Endothelial cell of umbilical vein (primary cell): ENCODE measurements around the gene FYCO1. TPM values are rescaled to one million over a fixed set of nuclear protein-coding genes. Genes with fewer than 3 reads are reported as not detected.

Experiments
- BruUV-seq: library from RNA; stranded (reverse); fragments of 400-500 nt; replicated peaks from 2 replicates; lab custom pipeline; 2021; lab: Mats Ljungman, UMichigan
- CTCF ChIA-PET: fragments of 300-600, 350-600 bp; sonication (Branson Sonifier 250); formaldehyde crosslinking; loops from one replicate; lab custom pipeline; 2021; ENCODE audit warnings: antibody characterized with exemption, inconsistent platforms; lab: Charles Lee
- POLR2A ChIA-PET: fragments of 300-600, 350-600 bp; sonication (Branson Sonifier 250); formaldehyde crosslinking; loops from one replicate; lab custom pipeline; 2021; ENCODE audit warnings: antibody characterized with exemption, inconsistent platforms; lab: Charles Lee
- DNase-seq: peaks from one replicate; pipeline ENCODE4 v3.0.0-alpha.2; 2011; ENCODE audit warnings: low read depth, low spot score
- FAIRE-seq: peaks from 2 replicates; lab custom pipeline; 2011; peaks lifted over from hg19 to GRCh38; lab: Jason Lieb, UNC
- H2AFZ ChIP-seq: 2 replicates; pipeline ENCODE4 v1.6.0; 2012; ENCODE audit warnings: low read depth, low read length, control low read depth, inconsistent platforms
- H3K27ac ChIP-seq: 2 replicates; pipeline ENCODE4 v1.5.1; 2011; ENCODE audit warnings: low read depth, mild to moderate bottlenecking, control low read depth, low read length, moderate library complexity; ENCODE audit not compliant: insufficient read depth
- H3K27me3 ChIP-seq, 2 experiments: 2 replicates each; pipeline versions ENCODE4 v1.6.0 to v1.6.1; 2011; ENCODE audit warnings: low read length in 2 of 2, mixed read lengths in 1 of 2; ENCODE audit not compliant: control insufficient read depth in 2 of 2, insufficient read depth in 2 of 2
- H3K36me3 ChIP-seq, 2 experiments: 2 replicates in 1 of 2; 3 replicates in 1 of 2; pipeline ENCODE4 v1.5.1; 2011; ENCODE audit warnings: low read length in 2 of 2, mild to moderate bottlenecking in 1 of 2, moderate library complexity in 1 of 2; ENCODE audit not compliant: control insufficient read depth in 2 of 2, insufficient read depth in 2 of 2; ENCODE audit errors: extremely low read depth in 1 of 2
- H3K4me1 ChIP-seq: 3 replicates; pipeline ENCODE4 v1.5.1; 2011; ENCODE audit warnings: mild to moderate bottlenecking, low read length; ENCODE audit not compliant: control insufficient read depth, insufficient read depth; ENCODE audit errors: extremely low read depth
- H3K4me2 ChIP-seq: 2 replicates; pipeline ENCODE4 v1.6.1; 2011; ENCODE audit warnings: low read length, control low read depth, mixed read lengths; ENCODE audit not compliant: insufficient read depth
- H3K4me3 ChIP-seq, 3 experiments: fragments of 200-600 bp in 1 of 3; sonication (generic), shearing (Covaris generic) in 1 of 3; replicated peaks in 1 of 3; 2 replicates each; pipeline ENCODE4 v1.5.1; 2011 to 2016; ENCODE audit warnings: control low read depth in 3 of 3, low read length in 3 of 3, mild to moderate bottlenecking in 2 of 3, inconsistent platforms in 1 of 3, low read depth in 1 of 3, moderate library complexity in 1 of 3; ENCODE audit not compliant: insufficient read depth in 1 of 3
- H3K79me2 ChIP-seq: 2 replicates; pipeline ENCODE4 v1.6.0; 2012; ENCODE audit warnings: low read length, inconsistent platforms; ENCODE audit not compliant: control insufficient read depth, insufficient read depth
- H3K9ac ChIP-seq: replicated peaks from 2 replicates; pipeline ENCODE3; 2011; ENCODE audit warnings: low read length, control low read depth; ENCODE audit not compliant: insufficient read depth; ENCODE audit errors: extremely low read depth
- H3K9me1 ChIP-seq: replicated peaks from 3 replicates; pipeline ENCODE4 v1.6.0; 2011; ENCODE audit warnings: mild to moderate bottlenecking, low read length; ENCODE audit not compliant: control insufficient read depth, insufficient read depth; ENCODE audit errors: extremely low read depth
- H3K9me3 ChIP-seq: replicated peaks from 2 replicates; pipeline ENCODE4 v1.5.1; 2012; ENCODE audit warnings: low read length, inconsistent platforms; ENCODE audit not compliant: control insufficient read depth, insufficient read depth
- H4K20me1 ChIP-seq: replicated peaks from 2 replicates; pipeline ENCODE3; 2011; ENCODE audit warnings: mild to moderate bottlenecking, low read length; ENCODE audit not compliant: control insufficient read depth, insufficient read depth; ENCODE audit errors: extremely low read depth
- EZH2 ChIP-seq: IDR thresholded peaks from 2 replicates; pipeline ENCODE4 v1.6.1; 2012; ENCODE audit warnings: borderline replicate concordance, low read depth, mild to moderate bottlenecking, moderate library complexity, low read length, inconsistent platforms; ENCODE audit not compliant: severe bottlenecking
- FOS ChIP-seq: IDR thresholded peaks from 2 replicates; pipeline ENCODE4 v1.6.1; 2011; ENCODE audit warnings: mild to moderate bottlenecking, low read length, moderate library complexity, borderline replicate concordance; ENCODE audit not compliant: insufficient read depth
- GATA2 ChIP-seq: IDR thresholded peaks from 2 replicates; pipeline ENCODE4 v1.7.0; 2011; ENCODE audit warnings: low read depth, mild to moderate bottlenecking, moderate library complexity, mixed read lengths, low read length; ENCODE audit not compliant: insufficient read length, insufficient read depth
- JUN ChIP-seq: IDR thresholded peaks from 2 replicates; pipeline ENCODE4 v1.6.1; 2011; ENCODE audit warnings: borderline replicate concordance, low read depth; ENCODE audit not compliant: insufficient read length, insufficient read depth
- MYC ChIP-seq: IDR thresholded peaks from one replicate; pipeline ENCODE4 v1.6.1; 2011; ENCODE audit warnings: mild to moderate bottlenecking, low read depth, low read length
- POLR2A ChIP-seq: IDR thresholded peaks from 2 replicates; pipeline ENCODE4 v1.6.1; 2012; ENCODE audit warnings: low read depth, mild to moderate bottlenecking, control low read depth, low read length
- POLR2AphosphoS5 ChIP-seq: IDR thresholded peaks from 2 replicates; pipeline ENCODE4 v1.6.1; 2012; ENCODE audit warnings: low read depth, mild to moderate bottlenecking, control low read depth, low read length, moderate library complexity; ENCODE audit not compliant: insufficient read depth
- dilution Hi-C: fragments of 300-500 bp; cut with MboI; formaldehyde crosslinking; loops from one replicate; pipeline ENCODE4 v1.15.0; 2019; ENCODE audit warnings: low sequenced_read_pairs; ENCODE audit not compliant: extremely low pct_ligation_motif_present
- intact Hi-C: fragments of 100-400 bp; cut with micrococcal nuclease; formaldehyde crosslinking; loops from one replicate; pipeline ENCODE4 v1.10.0; 2022
- polyA plus RNA-seq, 4 experiments: library from polyadenylated mRNA; depleted of rRNA in 3 of 4; stranded (reverse) in 3 of 4; unstranded in 1 of 4; fragments of >200 nt; gene quantifications; 2 replicates each; pipeline versions ENCODE4 v1.2.1 to v1.2.3, GENCODE V29; 2011 to 2012; ENCODE audit warnings: missing spikeins in 1 of 4
- total RNA-seq: library from RNA; stranded (reverse); gene quantifications from 2 replicates; pipeline ENCODE4 v1.2.3, GENCODE V29; 2021
- TF ChIP-seq, protein P1 (sequence below): IDR thresholded peaks from 2 replicates; pipeline ENCODE4 v1.6.1; 2011; ENCODE audit not compliant: insufficient read depth, insufficient read length
- TF ChIP-seq, protein P2 (sequence below), 2 donors: IDR thresholded peaks; 1 replicate in 1 of 2; 2 replicates in 1 of 2; pipeline ENCODE4 v1.5.1; 2011; ENCODE audit warnings: low read length in 2 of 2, mild to moderate bottlenecking in 2 of 2, moderate library complexity in 2 of 2, control low read depth in 1 of 2, inconsistent platforms in 1 of 2, low read depth in 1 of 2; ENCODE audit not compliant: insufficient read depth in 1 of 2; ENCODE audit errors: extremely low read depth in 1 of 2

FYCO1 gene
- total and polyA plus RNA-seq, 2 donors (not counting 3 experiments of a cell fraction or from before 2014, with no cell fraction given) = 13.9 to 20.8 TPM

DNA sequence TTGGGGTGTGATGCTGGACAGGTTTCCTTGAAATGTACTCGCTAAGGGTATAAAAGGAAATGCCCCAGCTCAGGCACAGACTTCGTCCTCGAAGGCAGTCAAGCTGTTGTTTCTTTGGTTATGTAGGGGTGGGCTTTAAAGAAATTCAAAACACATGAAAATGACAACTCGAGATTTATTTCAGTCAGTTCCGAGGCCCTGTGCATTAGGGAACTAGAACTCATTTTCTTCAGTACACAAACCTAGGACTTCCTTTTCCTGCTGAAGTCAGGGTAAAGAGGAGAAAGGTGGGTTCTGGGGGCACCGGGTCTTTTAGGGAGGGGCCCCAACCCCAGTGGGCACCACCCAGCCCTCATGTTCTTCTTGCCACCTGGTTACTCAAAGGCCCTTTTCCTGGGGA, 101.6 kb downstream of the FYCO1 start:
- dilution Hi-C loops = no loop called here
- Histone ChIP-seq H3K27me3 (peaks cover 10 to 20% of the 10 kb centered on the region in 2 experiments), H3K4me1 (no peaks in the 10 kb centered on the region), H3K4me2 (no peak overlapping the region), H3K9ac (no peak overlapping the region), H4K20me1 (no peaks in the 10 kb centered on the region), H3K79me2 (no peaks in the 10 kb centered on the region), H3K9me3 (no peaks in the 10 kb centered on the region), H3K9me1 (no peaks in the 10 kb centered on the region), H3K36me3 (no peaks in the 10 kb centered on the region), H3K27ac (no peak overlapping the region), H3K4me3 (no peak overlapping the region), H2AFZ (no peak overlapping the region)
- CTCF ChIA-PET = no interaction called here
- POLR2A ChIA-PET = no interaction called here
- BruUV-seq = no TSS peak
- FAIRE-seq = no peak
- TF ChIP-seq POLR2AphosphoS5 (no peak), MYC (no peak), JUN (no peak), FOS (no peak), POLR2A (no peak), EZH2 (no peak), GATA2 (no peak)
- TF ChIP-seq, protein P1, sequence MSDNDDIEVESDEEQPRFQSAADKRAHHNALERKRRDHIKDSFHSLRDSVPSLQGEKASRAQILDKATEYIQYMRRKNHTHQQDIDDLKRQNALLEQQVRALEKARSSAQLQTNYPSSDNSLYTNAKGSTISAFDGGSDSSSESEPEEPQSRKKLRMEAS = no peak
- TF ChIP-seq, protein P2, sequence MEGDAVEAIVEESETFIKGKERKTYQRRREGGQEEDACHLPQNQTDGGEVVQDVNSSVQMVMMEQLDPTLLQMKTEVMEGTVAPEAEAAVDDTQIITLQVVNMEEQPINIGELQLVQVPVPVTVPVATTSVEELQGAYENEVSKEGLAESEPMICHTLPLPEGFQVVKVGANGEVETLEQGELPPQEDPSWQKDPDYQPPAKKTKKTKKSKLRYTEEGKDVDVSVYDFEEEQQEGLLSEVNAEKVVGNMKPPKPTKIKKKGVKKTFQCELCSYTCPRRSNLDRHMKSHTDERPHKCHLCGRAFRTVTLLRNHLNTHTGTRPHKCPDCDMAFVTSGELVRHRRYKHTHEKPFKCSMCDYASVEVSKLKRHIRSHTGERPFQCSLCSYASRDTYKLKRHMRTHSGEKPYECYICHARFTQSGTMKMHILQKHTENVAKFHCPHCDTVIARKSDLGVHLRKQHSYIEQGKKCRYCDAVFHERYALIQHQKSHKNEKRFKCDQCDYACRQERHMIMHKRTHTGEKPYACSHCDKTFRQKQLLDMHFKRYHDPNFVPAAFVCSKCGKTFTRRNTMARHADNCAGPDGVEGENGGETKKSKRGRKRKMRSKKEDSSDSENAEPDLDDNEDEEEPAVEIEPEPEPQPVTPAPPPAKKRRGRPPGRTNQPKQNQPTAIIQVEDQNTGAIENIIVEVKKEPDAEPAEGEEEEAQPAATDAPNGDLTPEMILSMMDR (IDR thresholded peaks at IDR 0.05; ENCODE audit: extremely low read depth in 1 of 2, insufficient read depth in 1 of 2, low read depth in 1 of 2, low read length in 2 of 2) = no peak
- no peak for DNase-seq
- intact Hi-C loops = no loop called here
